ENCODE measurements around the gene CCSAP.

CCSAP gene

GRCh38 chr1:229281339-229281926 is 61.4 kb downstream of the CCSAP start:
- no peak for TF ChIP-seq CTCF (IDR thresholded peaks at IDR 0.05; ENCODE audit: low read depth, low read length)
- no peak overlapping the region for H3K4me3 ChIP-seq (ENCODE audit: low read depth, low read length)

DNA sequence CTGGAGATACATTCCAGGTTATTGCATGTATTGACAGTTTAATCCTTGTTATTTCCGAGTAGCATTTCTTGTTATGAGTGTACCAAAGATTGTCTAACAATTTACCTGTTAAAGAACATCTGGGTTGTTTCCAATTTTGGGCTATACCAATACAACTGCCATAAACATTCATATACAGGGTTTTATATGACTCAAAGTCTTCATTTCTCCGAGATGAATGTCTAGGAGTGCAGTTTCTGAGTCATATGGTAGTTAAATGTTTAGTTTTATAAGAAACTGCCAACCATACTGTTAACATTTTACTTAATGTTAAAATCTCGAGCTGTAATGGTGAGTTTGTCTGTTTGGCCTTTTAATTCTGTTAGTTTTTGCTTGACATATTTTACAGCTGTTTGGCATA is 61.9 kb downstream of the CCSAP start:
- TF ChIP-seq CTCF (IDR thresholded peaks at IDR 0.05; ENCODE audit: low read depth, low read length) = no peak
- H3K4me3 ChIP-seq (ENCODE audit: low read depth, low read length) = no peak overlapping the region

- TF ChIP-seq CTCF (IDR thresholded peaks at IDR 0.05; ENCODE audit: low read depth, low read length) = no peak
- H3K4me3 ChIP-seq (ENCODE audit: low read depth, low read length) = no peak overlapping the region
These were observed 62.6 kb downstream of the CCSAP start for GRCh38 chr1:229280037-229280828.

- TF ChIP-seq CTCF (IDR thresholded peaks at IDR 0.05; ENCODE audit: low read depth, low read length) = no peak
- no peak overlapping the region for H3K4me3 ChIP-seq (ENCODE audit: low read depth, low read length)
These were observed 63.6 kb downstream of the CCSAP start for GRCh38 chr1:229279242-229279641.

GRCh38 chr1:229278120-229278741 is 64.6 kb downstream of the CCSAP start:
- TF ChIP-seq CTCF (IDR thresholded peaks at IDR 0.05; ENCODE audit: low read depth, low read length) = no peak
- H3K4me3 ChIP-seq (ENCODE audit: low read depth, low read length) = no peak overlapping the region

GRCh38 chr1:229275005-229275404 is 67.8 kb downstream of the CCSAP start:
- TF ChIP-seq CTCF (IDR thresholded peaks at IDR 0.05; ENCODE audit: low read depth, low read length) = no peak
- H3K4me3 ChIP-seq (ENCODE audit: low read depth, low read length) = no peak overlapping the region
